HG03469 (cell line): ENCODE measurements around the gene MORN3.
"Not testable (repeated sequence)": the region's sequence is repeated elsewhere in the genome, so short reads cannot be mapped to it uniquely, and the experiment has no call there.

Experiments
- ATAC-seq: cut with Tn5 transposase; IDR thresholded peaks from one replicate; pipeline ENCODE4 v1.9.1; 2021; ENCODE audit warnings: mild to moderate bottlenecking, moderate library complexity, moderate number of reproducible peaks; ENCODE audit not compliant: unreplicated experiment

Gene MORN3

GRCh38 chr12:121692744-121693143 is 23.3 kb upstream of the MORN3 start:
- not testable (repeated sequence) for ATAC-seq

DNA sequence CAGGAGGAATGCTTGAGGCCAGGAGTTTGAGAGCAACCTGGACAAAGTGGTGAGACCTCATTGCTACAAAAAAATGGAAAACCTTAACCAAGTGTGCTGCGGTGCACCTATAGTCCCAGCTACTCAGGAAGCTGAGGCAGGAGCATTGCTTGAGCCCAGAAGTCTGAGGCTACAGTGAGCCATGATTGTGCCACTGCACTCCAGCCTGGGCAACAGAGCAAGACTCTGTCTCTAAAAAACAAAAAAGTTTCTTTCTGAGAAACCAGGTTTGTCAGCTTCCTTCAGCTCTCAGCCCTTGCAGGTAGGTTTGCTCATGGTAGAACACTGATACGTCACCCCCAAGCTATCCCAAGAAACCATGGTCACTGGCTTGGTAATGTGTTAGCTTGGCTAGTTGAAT is 20.0 kb upstream of the MORN3 start:
- ATAC-seq: no peak

GRCh38 chr12:121688966-121689365 is 19.5 kb upstream of the MORN3 start:
- no peak for ATAC-seq

- not testable (repeated sequence) for ATAC-seq
These were observed 10.3 kb upstream of the MORN3 start for GRCh38 chr12:121679661-121680197.

- no peak for ATAC-seq
These were observed 9.4 kb upstream of the MORN3 start for GRCh38 chr12:121678716-121679300.

DNA sequence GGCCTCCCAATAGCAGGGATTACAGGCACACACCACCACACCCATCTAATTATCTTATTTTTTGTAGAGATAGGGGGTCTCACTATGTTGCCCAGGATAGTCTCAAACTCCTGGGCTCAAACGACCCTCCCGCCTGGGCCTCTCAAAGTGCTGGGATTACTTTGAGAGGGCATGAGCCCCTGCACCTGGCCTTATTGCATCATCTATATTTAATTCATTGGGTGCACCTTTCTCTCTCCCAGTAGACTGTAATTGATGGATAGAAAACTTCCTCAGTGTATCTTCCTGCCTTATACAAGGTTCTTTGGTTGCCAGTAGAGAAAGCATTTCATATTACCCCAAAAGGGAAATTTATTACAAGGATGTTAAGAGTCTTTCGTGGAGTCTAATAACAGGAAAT is 8.9 kb upstream of the MORN3 start:
- no peak for ATAC-seq

- no peak for ATAC-seq
These were observed 6.7 kb upstream of the MORN3 start for GRCh38 chr12:121676190-121676589.

DNA sequence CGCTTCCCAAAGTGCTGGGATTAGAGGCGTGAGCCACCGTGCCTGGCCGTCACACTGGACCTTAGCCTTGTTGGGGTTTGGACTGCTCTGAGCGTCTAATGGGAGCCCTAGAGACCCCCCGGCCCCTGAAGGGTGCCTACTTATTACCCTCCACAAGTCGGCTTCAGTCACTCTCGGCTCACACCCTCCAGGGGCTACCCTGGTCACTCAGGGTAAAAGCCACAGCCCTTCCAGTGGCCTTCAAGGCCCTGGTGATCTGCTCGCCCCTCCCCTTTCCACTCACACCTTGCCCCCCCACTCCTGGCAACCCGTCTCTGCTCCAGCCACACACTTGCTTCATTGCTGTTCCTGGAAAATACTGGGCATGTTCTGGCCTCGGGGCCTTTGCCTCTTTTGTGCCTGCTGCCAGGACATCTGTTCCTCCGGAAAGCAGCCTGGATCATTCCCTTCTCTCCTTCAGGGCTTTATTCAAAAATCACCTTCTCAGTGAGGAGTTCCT is 3.6 kb upstream of the MORN3 start:
- ATAC-seq: no peak

DNA sequence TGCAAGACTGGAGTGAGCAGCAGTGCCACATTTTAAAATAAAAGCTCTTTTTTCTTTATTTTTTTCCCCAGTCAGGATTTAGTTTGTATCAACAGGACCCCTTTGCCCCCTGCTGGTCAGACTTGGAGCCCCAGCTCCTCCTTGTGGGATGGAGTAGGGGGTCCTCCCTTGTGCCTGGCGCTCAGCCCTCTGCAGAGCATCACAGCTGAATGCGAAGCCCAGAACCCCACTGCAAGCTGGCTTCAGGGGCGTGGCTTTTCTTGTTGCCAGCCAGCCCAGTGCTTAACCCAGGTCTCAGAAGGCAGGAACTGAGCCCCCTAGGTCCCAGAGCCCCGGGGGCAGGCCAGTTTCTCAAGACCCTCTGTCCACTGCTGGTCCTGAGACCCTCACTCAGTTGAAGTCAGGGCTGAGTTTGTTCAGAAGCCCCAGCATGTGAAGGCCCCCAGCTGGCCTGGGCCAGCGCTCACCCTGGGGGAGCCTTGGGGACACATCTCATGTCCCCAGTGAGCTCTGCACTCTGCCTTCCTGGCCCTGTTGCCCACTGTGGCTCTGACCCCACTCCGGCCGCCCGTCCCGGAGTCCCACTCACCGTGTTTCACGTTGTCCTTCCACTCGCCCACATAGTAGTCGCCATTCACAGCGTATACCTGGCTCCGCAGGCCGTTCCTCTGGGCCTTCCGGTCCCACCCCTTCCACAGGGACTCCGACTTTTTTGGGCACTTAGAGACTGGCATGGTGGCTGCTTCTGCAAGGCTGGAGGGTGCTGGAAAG is 519 bp downstream of the MORN3 start:
- no peak for ATAC-seq

DNA sequence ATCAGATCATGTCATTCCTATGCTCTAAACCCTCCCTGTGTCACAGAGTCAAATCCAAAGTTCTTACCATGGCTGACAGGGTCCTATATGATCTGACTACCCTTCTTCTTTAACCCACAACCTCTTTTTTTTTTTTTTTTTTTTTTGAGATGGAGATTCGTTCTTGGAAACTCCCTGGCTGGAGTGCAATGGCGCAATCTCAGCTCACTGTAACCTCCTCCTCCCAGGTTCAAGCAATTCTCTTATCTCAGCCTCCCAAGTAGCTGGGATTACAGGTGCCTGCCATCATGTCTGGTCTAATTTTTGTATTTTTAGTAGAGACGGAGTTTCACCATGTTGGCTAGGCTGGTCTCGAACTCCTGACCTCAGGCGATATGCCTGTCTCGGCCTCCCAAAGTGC is 2.6 kb downstream of the MORN3 start:
- not testable (repeated sequence) for ATAC-seq

GRCh38 chr12:121663610-121663929 is 5.9 kb downstream of the MORN3 start:
- no peak for ATAC-seq

- not testable (repeated sequence) for ATAC-seq
These were observed 7.9 kb downstream of the MORN3 start for GRCh38 chr12:121661353-121662105.

- ATAC-seq: no peak
These were observed 12.0 kb downstream of the MORN3 start for GRCh38 chr12:121657305-121658008.

DNA sequence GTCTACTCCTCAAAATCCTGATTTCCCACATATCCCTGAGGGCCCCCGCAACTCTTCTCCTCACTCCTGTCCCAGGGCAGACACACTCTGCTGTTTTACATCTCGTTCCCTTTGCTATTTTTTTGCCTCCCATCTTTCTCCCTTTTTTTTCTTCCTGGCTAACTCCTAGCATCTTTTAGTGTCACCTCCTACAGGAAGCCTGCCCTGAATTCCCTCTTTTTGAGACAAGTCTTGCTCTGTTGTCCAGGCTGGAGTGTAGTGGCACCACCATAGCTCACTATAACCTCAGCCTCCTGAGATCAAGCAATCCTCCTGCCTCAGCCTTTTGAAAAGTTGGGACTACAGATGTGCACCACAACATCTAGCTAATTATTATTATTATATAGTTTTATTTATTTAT is 13.3 kb downstream of the MORN3 start:
- ATAC-seq: no peak

DNA sequence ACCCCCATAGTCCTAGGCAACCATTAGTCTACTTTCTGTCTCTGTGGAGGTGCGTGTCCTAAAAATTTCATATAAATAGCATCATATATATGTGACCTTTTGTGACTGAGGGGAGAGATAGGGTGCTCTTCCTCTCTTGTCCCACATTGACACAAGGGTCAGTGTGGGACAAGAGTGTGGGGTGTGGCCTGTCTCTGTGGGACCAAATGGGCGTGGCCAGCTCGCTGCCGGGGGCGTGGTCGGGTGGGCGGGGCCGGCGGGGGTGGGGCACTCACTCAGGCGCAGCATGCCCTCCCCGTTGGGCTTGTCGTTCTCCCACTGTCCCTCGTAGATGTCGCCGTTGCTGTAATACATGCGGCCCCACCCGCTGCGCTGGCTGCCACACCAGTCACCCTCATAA is 15.5 kb downstream of the MORN3 start:
- ATAC-seq: no peak

DNA sequence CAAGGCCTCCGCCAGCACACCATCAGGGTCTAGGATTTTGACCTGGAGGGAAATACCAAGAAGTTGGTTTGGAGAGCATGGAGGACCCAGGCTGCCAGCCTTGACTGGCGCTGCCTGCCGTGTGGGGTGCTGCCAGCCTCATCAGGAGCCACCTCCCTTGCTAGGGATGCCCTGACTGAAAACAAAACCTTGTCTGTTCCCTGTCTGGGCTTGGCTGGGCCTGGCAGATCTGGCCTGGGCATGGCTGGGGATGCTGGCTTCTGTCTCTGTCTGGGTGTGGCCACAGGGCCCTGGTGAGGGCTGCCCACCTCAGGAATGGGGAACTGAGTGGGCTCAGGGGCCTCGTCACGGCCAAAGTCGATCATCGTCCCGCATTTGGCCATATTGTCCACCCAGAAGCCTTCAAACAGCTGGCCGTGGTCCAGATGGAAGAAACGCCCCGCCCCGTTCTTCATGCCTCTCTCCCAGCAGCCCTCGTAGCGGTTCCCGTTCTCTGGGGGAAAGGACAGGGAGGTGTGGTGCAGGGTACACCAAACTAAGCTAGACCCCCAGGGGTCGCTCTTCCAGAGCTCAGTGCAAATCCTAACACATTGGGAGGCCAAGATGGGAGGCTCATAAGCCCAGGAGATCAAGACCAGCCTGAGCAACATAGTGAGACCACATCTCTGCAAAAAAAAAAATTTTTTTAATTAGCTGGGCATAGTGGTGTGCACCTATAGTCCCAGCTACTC is 16.5 kb downstream of the MORN3 start:
- ATAC-seq: no peak

GRCh38 chr12:121651320-121651719 is 18.1 kb downstream of the MORN3 start:
- no peak for ATAC-seq

GRCh38 chr12:121649819-121650353 is 19.6 kb downstream of the MORN3 start:
- ATAC-seq: no peak

- ATAC-seq: no peak
These were observed 20.1 kb downstream of the MORN3 start for GRCh38 chr12:121649322-121649721.

- no peak for ATAC-seq
These were observed 20.9 kb downstream of the MORN3 start for GRCh38 chr12:121648458-121649028.
